Stimulated activated CD4-positive, alpha-beta T cell treated with anti-CD3 and anti-CD28 coated beads, Interleukin-12 subunit alpha, Interleukin-12 subunit beta, amount 100 ng/mL, for 48 hours (primary cell): ENCODE results near the gene CNTNAP2.

ENCODE experiments used
- DNase-seq, 3 donors: peaks; one replicate each; pipeline ENCODE4 v3.0.0-alpha.2; 2020; ENCODE audit warnings: low read depth in 2 of 3, low spot score in 1 of 3

Gene CNTNAP2

GRCh38 chr7:146740039-146740438 is 623.4 kb downstream of the CNTNAP2 start:
- no peak for DNase-seq

GRCh38 chr7:146741911-146742310 is 625.3 kb downstream of the CNTNAP2 start:
- no peak for DNase-seq

DNA sequence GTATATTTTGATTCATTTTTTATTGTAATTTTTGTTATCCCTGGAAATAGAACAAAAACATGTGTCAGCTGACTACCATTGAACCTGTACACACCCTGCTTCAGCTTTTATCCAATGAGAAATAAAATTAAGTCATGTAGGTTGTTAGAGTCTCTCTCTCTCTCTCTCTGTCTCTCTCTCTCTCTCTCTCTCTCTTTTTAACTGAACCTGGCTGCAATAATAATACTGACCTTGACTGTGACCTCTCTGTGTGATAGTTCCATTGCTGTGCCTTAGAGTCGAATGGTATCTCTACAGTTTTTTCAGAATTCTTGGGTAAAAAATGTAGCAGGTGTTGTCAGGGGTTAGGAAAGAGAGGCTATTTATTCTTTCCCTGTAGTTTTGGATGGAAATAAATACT is 637.8 kb downstream of the CNTNAP2 start:
- no peak for DNase-seq

GRCh38 chr7:146755585-146755984 is 639.0 kb downstream of the CNTNAP2 start:
- no peak for DNase-seq

- no peak for DNase-seq
Observed at GRCh38 chr7:146764458-146764857, 647.9 kb downstream of the CNTNAP2 start.

GRCh38 chr7:146768957-146769356 is 652.4 kb downstream of the CNTNAP2 start:
- no peak for DNase-seq

DNA sequence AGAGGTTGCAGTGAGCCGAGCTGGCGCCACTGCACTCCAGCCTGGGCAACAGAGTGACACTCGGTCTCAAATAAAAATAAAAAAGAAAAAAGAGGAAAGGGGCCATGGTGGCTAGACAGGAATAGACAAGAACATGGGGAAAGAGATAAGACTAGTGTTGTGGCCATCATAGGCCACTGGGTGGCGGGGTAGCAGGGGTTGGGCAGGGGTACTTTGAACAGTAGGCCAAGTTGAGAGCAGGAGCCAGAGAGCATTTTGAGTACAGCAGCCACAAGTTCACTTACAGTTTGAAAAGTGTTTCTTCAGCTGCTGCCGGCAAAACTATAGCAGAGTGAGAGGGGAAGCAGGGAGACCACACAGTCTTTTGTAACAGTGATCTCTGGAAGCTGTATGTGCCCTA is 656.0 kb downstream of the CNTNAP2 start:
- no peak for DNase-seq

GRCh38 chr7:146773506-146773905 is 656.9 kb downstream of the CNTNAP2 start:
- DNase-seq, result no peak

DNA sequence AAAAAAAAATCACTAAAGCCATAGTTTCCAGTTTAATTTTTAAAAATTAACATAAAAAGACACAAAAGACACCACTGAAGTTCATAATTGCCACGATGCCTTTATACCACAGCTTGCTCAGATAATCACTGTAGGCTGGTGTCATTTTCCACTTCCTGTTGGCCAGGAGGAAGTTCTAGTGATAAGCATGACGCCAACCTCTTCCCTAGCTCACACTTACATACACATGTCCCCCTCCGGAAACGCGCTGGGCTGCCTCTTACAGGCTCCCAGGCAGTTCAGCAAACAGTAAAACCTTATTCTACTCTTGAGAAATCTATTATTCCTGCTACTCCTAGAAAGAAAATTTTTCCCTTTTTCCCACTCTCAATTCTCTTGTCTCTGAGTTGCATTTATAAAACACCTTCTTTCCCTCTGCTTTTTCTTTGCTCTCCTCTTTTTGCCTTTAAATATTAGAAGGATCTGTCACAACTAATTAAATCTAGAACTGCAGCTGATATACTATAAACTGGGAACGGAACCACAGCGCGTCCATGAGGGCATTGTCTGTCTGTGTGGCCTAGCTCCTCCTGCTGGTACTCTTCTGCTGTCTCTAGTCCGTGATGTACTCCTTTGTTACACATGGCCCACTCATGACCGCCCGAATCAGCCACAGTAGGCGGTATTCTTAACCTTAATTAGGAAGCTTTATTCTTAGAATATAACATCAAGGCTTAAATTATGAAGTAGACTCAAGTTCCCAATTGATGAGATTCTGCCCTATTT is 664.9 kb downstream of the CNTNAP2 start:
- DNase-seq, result no peak

- DNase-seq, result no peak
Observed at GRCh38 chr7:146787266-146787665, 670.7 kb downstream of the CNTNAP2 start.

DNA sequence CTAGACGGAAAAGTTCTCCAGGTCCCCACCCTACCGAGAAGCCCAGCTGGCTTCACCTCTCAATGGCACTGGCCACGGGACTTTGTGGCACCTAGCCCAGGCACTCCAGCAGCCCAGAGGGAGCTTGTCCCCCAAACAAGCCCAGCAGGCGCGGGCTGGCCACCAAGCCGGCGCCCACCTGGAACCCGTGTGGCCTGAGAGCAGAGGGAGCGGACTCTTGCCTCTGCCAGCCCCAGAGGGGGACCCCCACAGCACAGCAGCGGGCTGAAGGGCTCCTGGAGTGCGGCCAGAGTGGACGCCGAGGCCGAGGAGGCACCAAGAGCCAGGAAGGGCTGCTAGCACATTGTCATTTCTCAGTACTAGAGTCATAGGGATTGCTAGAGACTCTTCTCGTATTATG is 671.4 kb downstream of the CNTNAP2 start:
- no peak for DNase-seq

DNA sequence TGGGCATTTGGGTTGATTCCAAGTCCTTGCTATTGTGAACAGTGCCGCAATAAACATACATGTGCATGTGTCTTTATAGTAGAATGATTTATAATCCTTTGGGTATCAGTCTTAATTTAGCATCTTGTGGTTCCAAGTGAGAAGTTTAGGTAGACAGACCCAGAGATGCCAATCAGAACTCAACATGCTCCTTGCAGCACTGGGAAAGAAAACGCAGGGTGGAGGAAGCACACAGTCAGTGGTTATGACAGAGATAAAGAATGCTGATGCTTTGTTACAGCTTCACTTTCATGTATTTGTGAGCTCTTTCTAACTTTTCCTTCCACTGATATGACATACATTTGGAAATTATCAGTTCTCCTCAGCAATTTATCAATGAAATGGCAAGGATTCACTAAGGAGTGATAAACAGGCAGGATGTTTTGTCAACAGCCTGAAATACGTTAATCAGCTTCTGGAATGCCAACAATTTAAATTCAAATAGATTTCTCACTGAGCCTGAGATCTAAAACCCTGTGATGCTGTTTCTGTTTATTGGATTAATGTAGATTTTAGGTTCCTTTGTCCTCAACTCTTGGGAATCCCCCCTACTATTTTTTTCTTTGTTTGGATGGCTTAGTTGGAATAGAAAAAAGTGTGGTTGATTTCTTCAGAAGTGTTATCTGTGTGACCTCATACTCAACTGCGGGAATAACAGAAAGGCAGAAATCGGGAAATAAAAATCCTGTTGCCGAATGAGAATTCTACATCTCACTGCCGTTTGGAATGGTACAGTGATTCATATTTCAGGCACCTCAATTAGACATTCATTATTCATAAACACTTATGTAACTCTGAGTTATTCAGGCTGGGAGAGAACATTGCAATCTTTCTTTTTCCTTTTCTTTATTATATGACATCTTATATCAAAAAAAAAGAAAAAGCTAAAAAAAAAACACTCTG is 675.0 kb downstream of the CNTNAP2 start:
- DNase-seq, result no peak

DNA sequence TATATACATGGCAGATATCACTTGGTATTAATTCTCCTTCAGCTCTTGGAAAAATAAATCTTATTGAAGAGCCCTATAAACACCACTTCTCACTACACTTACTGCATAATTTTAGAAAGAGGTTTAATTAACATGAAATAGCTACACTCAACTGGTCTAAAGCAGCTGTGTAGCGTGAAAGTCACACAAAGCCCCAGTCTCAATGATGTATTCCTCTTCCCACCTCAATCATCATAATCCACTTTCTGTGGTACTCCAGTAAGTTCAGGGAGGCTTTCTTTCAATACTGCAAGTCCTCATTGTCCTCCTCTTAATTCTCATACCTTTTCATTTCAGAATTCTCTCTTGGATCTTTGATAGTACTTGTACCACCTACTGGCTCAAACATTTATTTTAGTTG is 688.0 kb downstream of the CNTNAP2 start:
- DNase-seq, result no peak

DNA sequence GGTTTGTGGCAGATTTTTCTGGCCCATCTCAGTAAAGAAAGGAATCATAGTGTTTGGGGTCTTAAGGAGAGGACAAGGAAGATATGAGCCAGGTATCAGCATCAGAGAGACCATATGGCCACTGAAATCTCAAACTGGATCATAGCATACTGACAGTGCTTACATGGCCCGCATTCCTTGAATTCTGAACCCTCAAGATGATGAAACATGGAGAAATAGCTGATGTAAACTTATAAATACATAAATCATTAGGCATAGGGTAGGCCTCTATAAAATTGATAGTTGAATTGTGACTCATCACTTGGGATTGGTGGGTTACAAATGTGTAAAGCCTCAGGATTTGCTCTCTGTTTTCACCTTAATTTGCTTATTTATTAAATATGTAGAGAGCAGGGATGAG is 688.5 kb downstream of the CNTNAP2 start:
- DNase-seq, result no peak

DNA sequence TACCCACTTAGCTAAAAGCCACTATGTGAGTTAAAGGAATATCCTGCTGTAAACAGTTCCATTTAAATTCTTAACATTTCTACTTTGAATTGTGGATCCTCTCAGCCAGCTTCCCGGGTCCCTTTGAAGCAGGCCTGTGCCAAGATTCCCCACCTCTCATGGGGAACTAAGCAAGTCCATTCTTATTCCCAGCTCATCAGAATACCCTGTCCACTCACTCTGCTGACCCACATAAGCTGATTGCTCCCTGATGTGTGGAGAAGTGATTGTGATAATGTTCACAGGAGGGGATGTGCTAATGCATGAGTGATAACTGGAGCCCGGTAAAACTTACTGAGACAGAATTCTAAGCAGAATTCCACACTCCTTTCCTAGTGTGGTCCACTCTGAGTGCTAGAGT is 709.7 kb downstream of the CNTNAP2 start:
- DNase-seq, result no peak

DNA sequence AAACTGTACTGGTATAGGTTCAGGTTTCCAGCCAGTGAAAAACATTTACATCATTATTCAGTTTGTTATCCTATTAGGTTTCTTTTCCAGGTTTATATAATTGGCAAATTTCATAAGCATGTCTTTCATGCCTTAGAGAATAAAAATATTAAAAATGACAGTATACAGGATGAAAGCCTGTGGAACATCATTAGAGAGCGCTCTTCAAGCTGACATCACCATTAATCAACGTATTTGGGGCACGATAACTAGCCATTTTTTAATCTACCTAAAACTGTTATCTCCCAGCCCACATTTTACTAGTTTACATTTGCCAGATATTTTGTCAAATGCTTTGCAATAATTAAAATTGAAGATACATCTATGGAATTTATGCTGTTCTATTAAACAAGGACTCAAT is 714.1 kb downstream of the CNTNAP2 start:
- no peak for DNase-seq

- no peak for DNase-seq
Observed at GRCh38 chr7:146831875-146832274, 715.3 kb downstream of the CNTNAP2 start.

- no peak for DNase-seq
Observed at GRCh38 chr7:146844405-146844804, 727.8 kb downstream of the CNTNAP2 start.

- no peak for DNase-seq
Observed at GRCh38 chr7:146858690-146859089, 742.1 kb downstream of the CNTNAP2 start.

GRCh38 chr7:146861701-146862100 is 745.1 kb downstream of the CNTNAP2 start:
- no peak for DNase-seq

- DNase-seq, result no peak
Observed at GRCh38 chr7:146862415-146862814, 745.8 kb downstream of the CNTNAP2 start.

DNA sequence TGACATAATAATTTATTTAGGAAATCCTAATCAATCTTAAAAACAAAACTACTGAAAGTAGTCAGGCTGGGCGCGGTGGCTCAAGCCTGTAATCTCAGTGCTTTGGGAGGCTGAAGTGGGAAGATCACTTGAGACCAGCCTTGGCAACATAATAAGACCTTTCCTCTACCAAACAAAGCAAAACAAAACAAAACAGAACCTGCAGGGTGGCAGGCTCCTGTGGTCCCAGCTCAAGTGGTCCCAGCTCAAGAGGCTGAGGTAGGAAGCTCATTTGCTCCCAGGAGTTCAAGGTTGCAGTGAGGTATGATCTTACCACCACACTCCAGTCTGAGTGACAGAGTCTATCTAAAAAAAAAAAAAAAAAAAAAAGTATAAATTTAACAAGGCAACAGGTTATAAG is 748.0 kb downstream of the CNTNAP2 start:
- no peak for DNase-seq
